GM23338 (cell line): ENCODE results near the gene DOCK11.

Experiments
- CREB1 ChIP-seq: fragments of 250-450 bp; sonication (Bioruptor Pico); IDR thresholded peaks from 2 replicates; pipeline ENCODE4 v1.5.0; 2020; ENCODE audit warnings: low read depth, mild to moderate bottlenecking, moderate library complexity
- ETS1 ChIP-seq: IDR thresholded peaks from 2 replicates; pipeline ENCODE4 v1.6.1; 2016; ENCODE audit warnings: antibody characterized with exemption
- EZH2 ChIP-seq: fragments of 200-600 bp; sonication (generic); IDR thresholded peaks from one replicate; pipeline ENCODE4 v1.8.0; 2017; ENCODE audit warnings: antibody characterized with exemption, mild to moderate bottlenecking, low read depth; ENCODE audit not compliant: unreplicated experiment
- REST ChIP-seq: IDR thresholded peaks from one replicate; pipeline ENCODE4 v1.6.1; 2018; ENCODE audit warnings: antibody characterized with exemption; ENCODE audit not compliant: unreplicated experiment
- TF ChIP-seq, protein P1 (sequence below), 2 experiments: fragments of 200-600 bp in 1 of 2; sonication (generic) in 1 of 2; conservative IDR thresholded peaks; 2 replicates each; pipeline versions ENCODE4 v1.5.1 to v1.6.1; 2016 to 2017; ENCODE audit warnings: antibody characterized with exemption in 2 of 2, low read depth in 2 of 2, mild to moderate bottlenecking in 2 of 2, moderate library complexity in 1 of 2

DNA sequence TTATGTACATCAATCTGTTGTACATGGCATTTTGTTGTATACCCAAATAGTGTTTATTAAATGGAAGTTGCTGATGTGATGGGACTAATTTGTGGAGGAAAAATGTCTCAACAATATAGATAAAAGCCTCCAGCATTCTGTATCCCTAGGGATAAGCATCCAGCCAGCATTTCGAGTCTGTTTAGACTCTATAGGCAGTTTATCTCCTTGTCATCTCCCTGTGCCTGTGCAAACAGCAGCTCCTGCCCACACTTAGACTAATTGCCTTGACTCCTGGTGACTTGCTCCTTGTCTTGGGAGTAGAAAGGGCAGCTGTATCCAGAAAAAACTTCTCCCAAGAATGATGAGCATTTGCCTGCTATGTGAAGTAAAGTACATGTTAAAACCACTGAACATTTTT lies 83.8 kb downstream of the DOCK11 start:
- TF ChIP-seq, protein P1, sequence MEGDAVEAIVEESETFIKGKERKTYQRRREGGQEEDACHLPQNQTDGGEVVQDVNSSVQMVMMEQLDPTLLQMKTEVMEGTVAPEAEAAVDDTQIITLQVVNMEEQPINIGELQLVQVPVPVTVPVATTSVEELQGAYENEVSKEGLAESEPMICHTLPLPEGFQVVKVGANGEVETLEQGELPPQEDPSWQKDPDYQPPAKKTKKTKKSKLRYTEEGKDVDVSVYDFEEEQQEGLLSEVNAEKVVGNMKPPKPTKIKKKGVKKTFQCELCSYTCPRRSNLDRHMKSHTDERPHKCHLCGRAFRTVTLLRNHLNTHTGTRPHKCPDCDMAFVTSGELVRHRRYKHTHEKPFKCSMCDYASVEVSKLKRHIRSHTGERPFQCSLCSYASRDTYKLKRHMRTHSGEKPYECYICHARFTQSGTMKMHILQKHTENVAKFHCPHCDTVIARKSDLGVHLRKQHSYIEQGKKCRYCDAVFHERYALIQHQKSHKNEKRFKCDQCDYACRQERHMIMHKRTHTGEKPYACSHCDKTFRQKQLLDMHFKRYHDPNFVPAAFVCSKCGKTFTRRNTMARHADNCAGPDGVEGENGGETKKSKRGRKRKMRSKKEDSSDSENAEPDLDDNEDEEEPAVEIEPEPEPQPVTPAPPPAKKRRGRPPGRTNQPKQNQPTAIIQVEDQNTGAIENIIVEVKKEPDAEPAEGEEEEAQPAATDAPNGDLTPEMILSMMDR (conservative IDR thresholded peaks at IDR 0.05; ENCODE audit: low read depth in 2 of 2): no peak
- TF ChIP-seq EZH2 (no peak), CREB1 (no peak), REST (no peak), ETS1 (no peak)
